ENCODE results near the gene TPM4.
"Not testable (repeated sequence)": the region's sequence is repeated elsewhere in the genome, so short reads cannot be mapped to it uniquely, and the experiment has no call there.

DNA sequence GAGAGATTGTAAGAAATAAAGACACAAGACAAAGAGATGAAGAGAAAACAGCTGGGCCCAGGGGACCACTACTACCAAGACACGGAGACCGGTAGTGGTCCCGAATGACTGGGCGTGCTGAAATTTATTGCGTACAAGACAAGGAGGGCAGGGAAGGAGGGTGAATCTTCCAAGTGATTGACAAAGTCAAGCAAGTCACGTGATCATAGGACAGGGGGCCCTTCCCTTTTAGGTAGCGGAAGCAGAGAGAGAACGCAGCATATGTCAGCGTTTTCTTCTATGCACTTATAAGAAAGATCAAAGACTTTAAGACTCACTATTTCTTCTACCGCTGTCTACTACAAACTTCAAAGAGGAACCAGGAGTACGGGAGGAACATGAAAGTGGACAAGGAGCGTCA, 46.1 kb upstream of the TPM4 start:
- not testable (repeated sequence) for TF ChIP-seq NFATC3 (CRISPR knock-in tag; IDR thresholded peaks at IDR 0.05); EZH2 (conservative IDR thresholded peaks at IDR 0.05; ENCODE audit: low read depth, low read length); MAFF (IDR thresholded peaks at IDR 0.05; ENCODE audit: low read depth, low read length); TMF1 (CRISPR knock-in tag; IDR thresholded peaks at IDR 0.05; ENCODE audit: low read depth); HES4 (CRISPR knock-in tag; IDR thresholded peaks at IDR 0.05; ENCODE audit: borderline replicate concordance)
- TF ChIP-seq, protein P1, sequence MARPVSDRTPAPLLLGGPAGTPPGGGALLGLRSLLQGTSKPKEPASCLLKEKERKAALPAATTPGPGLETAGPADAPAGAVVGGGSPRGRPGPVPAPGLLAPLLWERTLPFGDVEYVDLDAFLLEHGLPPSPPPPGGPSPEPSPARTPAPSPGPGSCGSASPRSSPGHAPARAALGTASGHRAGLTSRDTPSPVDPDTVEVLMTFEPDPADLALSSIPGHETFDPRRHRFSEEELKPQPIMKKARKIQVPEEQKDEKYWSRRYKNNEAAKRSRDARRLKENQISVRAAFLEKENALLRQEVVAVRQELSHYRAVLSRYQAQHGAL (CRISPR knock-in tag; IDR thresholded peaks at IDR 0.05; ENCODE audit: not compliant biosample characterization) = not testable (repeated sequence)
- TF ChIP-seq, protein P2, sequence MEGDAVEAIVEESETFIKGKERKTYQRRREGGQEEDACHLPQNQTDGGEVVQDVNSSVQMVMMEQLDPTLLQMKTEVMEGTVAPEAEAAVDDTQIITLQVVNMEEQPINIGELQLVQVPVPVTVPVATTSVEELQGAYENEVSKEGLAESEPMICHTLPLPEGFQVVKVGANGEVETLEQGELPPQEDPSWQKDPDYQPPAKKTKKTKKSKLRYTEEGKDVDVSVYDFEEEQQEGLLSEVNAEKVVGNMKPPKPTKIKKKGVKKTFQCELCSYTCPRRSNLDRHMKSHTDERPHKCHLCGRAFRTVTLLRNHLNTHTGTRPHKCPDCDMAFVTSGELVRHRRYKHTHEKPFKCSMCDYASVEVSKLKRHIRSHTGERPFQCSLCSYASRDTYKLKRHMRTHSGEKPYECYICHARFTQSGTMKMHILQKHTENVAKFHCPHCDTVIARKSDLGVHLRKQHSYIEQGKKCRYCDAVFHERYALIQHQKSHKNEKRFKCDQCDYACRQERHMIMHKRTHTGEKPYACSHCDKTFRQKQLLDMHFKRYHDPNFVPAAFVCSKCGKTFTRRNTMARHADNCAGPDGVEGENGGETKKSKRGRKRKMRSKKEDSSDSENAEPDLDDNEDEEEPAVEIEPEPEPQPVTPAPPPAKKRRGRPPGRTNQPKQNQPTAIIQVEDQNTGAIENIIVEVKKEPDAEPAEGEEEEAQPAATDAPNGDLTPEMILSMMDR (CRISPR knock-in tag; IDR thresholded peaks at IDR 0.05) = not testable (repeated sequence)
- TF ChIP-seq, protein P3, sequence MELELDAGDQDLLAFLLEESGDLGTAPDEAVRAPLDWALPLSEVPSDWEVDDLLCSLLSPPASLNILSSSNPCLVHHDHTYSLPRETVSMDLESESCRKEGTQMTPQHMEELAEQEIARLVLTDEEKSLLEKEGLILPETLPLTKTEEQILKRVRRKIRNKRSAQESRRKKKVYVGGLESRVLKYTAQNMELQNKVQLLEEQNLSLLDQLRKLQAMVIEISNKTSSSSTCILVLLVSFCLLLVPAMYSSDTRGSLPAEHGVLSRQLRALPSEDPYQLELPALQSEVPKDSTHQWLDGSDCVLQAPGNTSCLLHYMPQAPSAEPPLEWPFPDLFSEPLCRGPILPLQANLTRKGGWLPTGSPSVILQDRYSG (CRISPR knock-in tag; IDR thresholded peaks at IDR 0.05) = not testable (repeated sequence)

All from HepG2 (cell line).